Transverse colon (tissue), 4 donors: Measurements from ENCODE around the gene ELK4.
"Not testable (repeated sequence)": the region's sequence is repeated elsewhere in the genome, so short reads cannot be mapped to it uniquely, and the experiment has no call there.

Experiments
- EP300 ChIP-seq: sonication (generic); formaldehyde crosslinking; IDR thresholded peaks from one replicate; pipeline ENCODE4 v1.6.1; 2017; ENCODE audit warnings: antibody characterized with exemption, low read depth
- POLR2A ChIP-seq: fragments of 450-650 bp; IDR thresholded peaks from one replicate; pipeline ENCODE4 v1.6.1; 2016; ENCODE audit warnings: antibody characterized with exemption, mild to moderate bottlenecking, moderate library complexity
- POLR2AphosphoS5 ChIP-seq, 3 donors: sonication (generic); formaldehyde crosslinking; IDR thresholded peaks; one replicate each; pipeline ENCODE4 v1.6.1; 2016; ENCODE audit warnings: antibody characterized with exemption in 3 of 3
- TF ChIP-seq, protein P1 (sequence below), 5 experiments: fragments of 200-600 bp in 3 of 5; fragments of 450-650 bp in 2 of 5; sonication (generic) in 3 of 5; IDR thresholded peaks; 1 replicate in 2 of 5; 2 replicates in 3 of 5; pipeline ENCODE4 v1.5.1; 2016 to 2017; ENCODE audit warnings: antibody characterized with exemption in 5 of 5, inconsistent platforms in 3 of 5, mild to moderate bottlenecking in 2 of 5, moderate library complexity in 1 of 5

- TF ChIP-seq, protein P1, sequence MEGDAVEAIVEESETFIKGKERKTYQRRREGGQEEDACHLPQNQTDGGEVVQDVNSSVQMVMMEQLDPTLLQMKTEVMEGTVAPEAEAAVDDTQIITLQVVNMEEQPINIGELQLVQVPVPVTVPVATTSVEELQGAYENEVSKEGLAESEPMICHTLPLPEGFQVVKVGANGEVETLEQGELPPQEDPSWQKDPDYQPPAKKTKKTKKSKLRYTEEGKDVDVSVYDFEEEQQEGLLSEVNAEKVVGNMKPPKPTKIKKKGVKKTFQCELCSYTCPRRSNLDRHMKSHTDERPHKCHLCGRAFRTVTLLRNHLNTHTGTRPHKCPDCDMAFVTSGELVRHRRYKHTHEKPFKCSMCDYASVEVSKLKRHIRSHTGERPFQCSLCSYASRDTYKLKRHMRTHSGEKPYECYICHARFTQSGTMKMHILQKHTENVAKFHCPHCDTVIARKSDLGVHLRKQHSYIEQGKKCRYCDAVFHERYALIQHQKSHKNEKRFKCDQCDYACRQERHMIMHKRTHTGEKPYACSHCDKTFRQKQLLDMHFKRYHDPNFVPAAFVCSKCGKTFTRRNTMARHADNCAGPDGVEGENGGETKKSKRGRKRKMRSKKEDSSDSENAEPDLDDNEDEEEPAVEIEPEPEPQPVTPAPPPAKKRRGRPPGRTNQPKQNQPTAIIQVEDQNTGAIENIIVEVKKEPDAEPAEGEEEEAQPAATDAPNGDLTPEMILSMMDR (IDR thresholded peaks at IDR 0.05) = not testable (repeated sequence)
- not testable (repeated sequence) for TF ChIP-seq POLR2AphosphoS5 (IDR thresholded peaks at IDR 0.05); POLR2A; EP300
Measured at GRCh38 chr1:205636138-205636530, 4.3 kb upstream of the ELK4 start.
